Activated CD4-positive, alpha-beta T cell treated with anti-CD3 and anti-CD28 coated beads, Interleukin-10, Interleukin-2, amounts not matched to agents 100 ng/mL and 50 ng/mL, durations not matched to agents 16 hours and 8 hours (primary cell): Measurements from ENCODE around the gene LRRC37A2.
"Not testable (repeated sequence)": the region's sequence is repeated elsewhere in the genome, so short reads cannot be mapped to it uniquely, and the experiment has no call there.

Experiments used
- DNase-seq: peaks from one replicate; pipeline ENCODE4 v3.0.0-alpha.2; 2020

Gene LRRC37A2

DNA sequence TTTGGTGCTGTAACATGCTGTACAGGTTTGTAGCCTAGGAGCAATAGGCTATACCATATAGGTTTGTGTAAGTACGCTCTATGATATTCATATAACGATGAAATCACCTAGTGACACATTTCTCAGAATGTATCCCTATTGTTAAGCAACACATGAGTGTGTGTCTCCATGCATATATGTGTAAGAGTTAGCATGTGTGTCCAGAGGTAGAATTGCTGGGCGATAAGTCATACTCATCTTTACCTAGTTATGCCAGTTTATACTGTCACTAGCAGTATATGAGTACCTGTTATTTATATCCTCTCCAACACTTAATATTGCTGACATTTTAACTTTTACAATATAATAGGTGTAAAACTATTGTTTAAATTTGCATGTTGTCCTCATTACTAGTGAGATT is 88.5 kb downstream of the LRRC37A2 start:
- not testable (repeated sequence) for DNase-seq

DNA sequence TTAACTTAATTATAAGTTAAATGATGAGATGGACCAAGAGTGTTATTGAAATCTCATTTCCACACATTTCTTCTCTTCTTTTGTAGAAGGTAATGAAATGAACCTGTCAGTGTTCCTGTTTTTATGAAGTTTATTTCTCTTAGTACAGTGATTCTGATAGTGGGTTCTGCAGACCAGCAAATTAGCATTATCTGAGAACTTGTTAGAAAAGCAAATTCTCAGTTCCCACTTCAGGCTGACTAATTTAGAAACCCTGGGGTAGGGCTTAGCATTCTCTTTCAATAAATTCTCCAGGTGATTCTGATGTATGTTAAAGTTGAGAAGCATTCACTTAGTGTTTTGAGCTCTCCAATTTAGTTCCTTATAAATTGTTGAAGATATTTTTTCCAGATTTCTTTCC is 90.9 kb downstream of the LRRC37A2 start:
- peak; percentile 57 for DNase-seq
